Inflammatory macrophage treated with lipopolysaccharide for 4 hours (primary cell): ENCODE results near the gene HOXA6.

Experiments used
- DNase-seq: peaks from one replicate; pipeline ENCODE4 v3.0.0-alpha.2; 2020

HOXA6 gene

GRCh38 chr7:27149842-27150567 lies 2.4 kb upstream of the HOXA6 start:
- DNase-seq = no peak

GRCh38 chr7:27148756-27149641 lies 1.4 kb upstream of the HOXA6 start:
- DNase-seq = no peak

GRCh38 chr7:27148031-27148755 lies 619 bp upstream of the HOXA6 start:
- no peak for DNase-seq

- DNase-seq = no peak
Observed at GRCh38 chr7:27146491-27147198, 929 bp downstream of the HOXA6 start.

GRCh38 chr7:27145914-27146412 lies 1.6 kb downstream of the HOXA6 start:
- DNase-seq = no peak

GRCh38 chr7:27145165-27145913 lies 2.2 kb downstream of the HOXA6 start:
- no peak for DNase-seq

- DNase-seq = no peak
Observed at GRCh38 chr7:27144781-27145164, 2.8 kb downstream of the HOXA6 start.

- DNase-seq = no peak
Observed at GRCh38 chr7:27143950-27144780, 3.4 kb downstream of the HOXA6 start.

GRCh38 chr7:27143023-27143949 lies 4.3 kb downstream of the HOXA6 start, which contains the start of gene HOXA5:
Gene HOXA5 (minus strand): TSS chr7:27143681. CDS start chr7:27143607, 74 bp downstream.
- DNase-seq = peak; percentile 70

GRCh38 chr7:27142580-27143022 lies 5.0 kb downstream of the HOXA6 start:
- no peak for DNase-seq

- DNase-seq = no peak
Observed at GRCh38 chr7:27141923-27142579, 5.5 kb downstream of the HOXA6 start.

GRCh38 chr7:27141137-27141922 lies 6.2 kb downstream of the HOXA6 start:
- no peak for DNase-seq

- DNase-seq = no peak
Observed at GRCh38 chr7:27140126-27140857, 7.3 kb downstream of the HOXA6 start.

GRCh38 chr7:27139334-27140125 lies 8.0 kb downstream of the HOXA6 start:
- no peak for DNase-seq

GRCh38 chr7:27138985-27139333 lies 8.6 kb downstream of the HOXA6 start:
- DNase-seq = no peak

GRCh38 chr7:27138472-27138871 lies 9.1 kb downstream of the HOXA6 start:
- no peak for DNase-seq
